Fibroblast of villous mesenchyme (primary cell): ENCODE measurements around the gene SPATA13. TPM values are rescaled to one million over a fixed set of nuclear protein-coding genes. Genes with fewer than 3 reads are reported as not detected.
A peak's percentile ranks its signal among the peaks of the same experiment; 100 is the strongest.

ENCODE experiments used
- DNase-seq: peaks from one replicate; pipeline ENCODE4 v3.0.0-alpha.2; 2010; ENCODE audit warnings: low read depth
- H3K4me3 ChIP-seq: 2 replicates; pipeline ENCODE4 v1.5.1; 2011; ENCODE audit warnings: low read depth, mild to moderate bottlenecking, low read length
- total RNA-seq: library from RNA; depleted of rRNA; stranded (reverse); fragments of >200 nt; gene quantifications from 2 replicates; pipeline ENCODE4 v1.2.3, GENCODE V29; 2012
- TF ChIP-seq, protein P1 (sequence below): IDR thresholded peaks from 2 replicates; pipeline ENCODE4 v1.5.1; 2012; ENCODE audit warnings: low read depth, mild to moderate bottlenecking, low read length; ENCODE audit not compliant: insufficient read depth

Gene SPATA13
- total RNA-seq, 1 donor, result 19.9 TPM

DNA sequence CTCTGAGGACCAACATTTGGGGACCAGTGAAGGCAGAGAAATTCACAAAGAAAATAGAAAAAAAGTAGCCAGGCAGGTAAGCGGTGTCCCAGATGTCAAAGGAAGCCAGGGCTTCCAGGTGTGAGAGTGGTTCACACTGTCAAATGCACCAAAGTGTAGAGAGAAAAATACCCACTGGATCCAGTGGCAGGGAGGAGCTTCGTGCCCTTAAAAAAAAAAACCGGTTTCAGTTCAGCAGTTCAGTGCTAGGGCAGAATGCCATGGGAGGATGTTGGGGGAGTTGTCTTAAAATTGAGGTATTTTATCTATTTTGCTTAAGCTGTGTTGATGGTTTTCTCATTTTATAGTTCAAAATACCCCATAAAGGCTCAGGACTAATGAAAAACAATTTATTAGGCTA lies 101.0 kb downstream of the SPATA13 start:
- no peak overlapping the region for H3K4me3 ChIP-seq
- TF ChIP-seq, protein P1, sequence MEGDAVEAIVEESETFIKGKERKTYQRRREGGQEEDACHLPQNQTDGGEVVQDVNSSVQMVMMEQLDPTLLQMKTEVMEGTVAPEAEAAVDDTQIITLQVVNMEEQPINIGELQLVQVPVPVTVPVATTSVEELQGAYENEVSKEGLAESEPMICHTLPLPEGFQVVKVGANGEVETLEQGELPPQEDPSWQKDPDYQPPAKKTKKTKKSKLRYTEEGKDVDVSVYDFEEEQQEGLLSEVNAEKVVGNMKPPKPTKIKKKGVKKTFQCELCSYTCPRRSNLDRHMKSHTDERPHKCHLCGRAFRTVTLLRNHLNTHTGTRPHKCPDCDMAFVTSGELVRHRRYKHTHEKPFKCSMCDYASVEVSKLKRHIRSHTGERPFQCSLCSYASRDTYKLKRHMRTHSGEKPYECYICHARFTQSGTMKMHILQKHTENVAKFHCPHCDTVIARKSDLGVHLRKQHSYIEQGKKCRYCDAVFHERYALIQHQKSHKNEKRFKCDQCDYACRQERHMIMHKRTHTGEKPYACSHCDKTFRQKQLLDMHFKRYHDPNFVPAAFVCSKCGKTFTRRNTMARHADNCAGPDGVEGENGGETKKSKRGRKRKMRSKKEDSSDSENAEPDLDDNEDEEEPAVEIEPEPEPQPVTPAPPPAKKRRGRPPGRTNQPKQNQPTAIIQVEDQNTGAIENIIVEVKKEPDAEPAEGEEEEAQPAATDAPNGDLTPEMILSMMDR, result no peak
- DNase-seq, result peak; percentile 30

DNA sequence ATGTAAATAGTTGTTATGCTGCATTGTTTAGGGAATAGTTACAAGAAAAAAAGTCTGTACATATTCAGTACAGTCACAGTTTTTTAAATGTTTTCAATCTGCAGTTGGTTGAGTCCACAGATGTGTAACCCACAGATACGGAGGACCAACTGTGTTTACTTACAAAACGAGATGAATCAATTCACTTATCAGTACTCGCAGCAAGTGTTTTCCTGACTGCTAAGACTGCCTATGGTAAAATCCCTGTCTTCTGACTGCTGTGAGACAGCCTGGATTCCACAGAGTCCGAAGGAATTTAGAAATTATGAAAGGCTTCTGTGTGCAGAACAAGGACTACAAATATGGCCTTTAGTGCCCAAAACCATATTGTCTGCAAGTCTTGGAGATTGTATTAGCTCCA lies 103.1 kb downstream of the SPATA13 start:
- H3K4me3 ChIP-seq, result no peak overlapping the region
- DNase-seq, result peak; percentile 84
- TF ChIP-seq, protein P1, result no peak

DNA sequence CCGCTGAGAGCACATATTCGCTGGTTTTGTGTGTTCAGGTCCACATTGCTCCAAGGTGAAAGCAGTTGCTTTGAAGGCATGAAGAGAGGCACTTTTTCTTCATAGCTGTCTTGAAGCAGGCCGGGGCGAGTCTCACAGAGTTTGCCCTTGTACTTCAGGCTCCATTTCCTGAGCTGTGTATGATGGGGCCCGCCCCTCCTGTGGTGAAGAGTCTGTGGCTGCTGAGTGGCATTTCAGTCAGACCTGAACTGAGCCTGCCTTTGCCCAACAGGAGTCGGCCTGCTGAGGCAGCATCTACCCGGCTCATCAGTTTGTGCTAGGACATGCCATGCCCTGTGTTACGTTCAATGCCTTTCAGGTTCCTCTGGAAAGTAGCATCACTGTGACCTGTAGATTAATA lies 104.5 kb downstream of the SPATA13 start:
- TF ChIP-seq, protein P1, result no peak
- no peak for DNase-seq
- H3K4me3 ChIP-seq, result no peak overlapping the region

DNA sequence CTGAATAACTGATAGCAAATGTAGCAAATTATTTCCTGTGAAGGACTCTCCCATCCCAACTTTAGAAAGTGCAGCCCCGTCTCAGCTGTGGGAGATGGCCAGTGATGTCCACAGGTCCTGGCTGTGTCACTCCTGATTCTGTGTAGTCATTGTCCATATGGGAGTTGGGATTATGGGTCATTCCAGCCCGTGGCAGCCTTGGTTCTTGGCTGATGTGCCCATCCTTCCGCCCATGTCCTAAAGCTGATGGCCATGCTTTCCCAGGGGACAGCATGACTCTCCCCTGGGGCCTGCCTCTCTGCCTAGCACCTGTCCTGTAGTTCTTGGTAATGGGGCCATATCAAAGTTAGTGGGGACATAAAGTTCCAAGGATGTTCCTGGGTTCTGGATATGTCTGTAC lies 104.9 kb downstream of the SPATA13 start:
- TF ChIP-seq, protein P1, result no peak
- no peak overlapping the region for H3K4me3 ChIP-seq
- DNase-seq, result no peak

DNA sequence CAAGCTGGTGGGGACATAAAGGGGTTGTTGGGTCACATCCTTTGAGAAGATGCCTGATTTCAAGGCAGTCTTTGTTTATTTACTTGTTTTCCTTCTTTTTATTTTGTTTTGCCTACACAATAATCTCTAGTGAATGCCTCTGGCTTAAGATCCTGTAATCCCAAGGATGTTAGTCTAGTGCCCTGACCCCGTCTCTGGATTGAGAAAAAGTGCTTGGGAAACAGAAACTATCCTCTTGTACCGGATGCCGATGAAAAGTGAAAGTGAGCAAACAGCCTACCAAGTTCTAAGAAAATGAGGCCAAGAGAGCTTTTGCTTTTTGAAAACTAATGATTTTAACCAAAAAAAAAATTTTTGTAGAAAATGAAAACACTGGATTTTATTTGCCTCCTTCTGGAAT lies 106.8 kb downstream of the SPATA13 start:
- H3K4me3 ChIP-seq, result peak overlapping the region; percentile 16
- TF ChIP-seq, protein P1, result no peak
- peak; percentile 86 for DNase-seq

DNA sequence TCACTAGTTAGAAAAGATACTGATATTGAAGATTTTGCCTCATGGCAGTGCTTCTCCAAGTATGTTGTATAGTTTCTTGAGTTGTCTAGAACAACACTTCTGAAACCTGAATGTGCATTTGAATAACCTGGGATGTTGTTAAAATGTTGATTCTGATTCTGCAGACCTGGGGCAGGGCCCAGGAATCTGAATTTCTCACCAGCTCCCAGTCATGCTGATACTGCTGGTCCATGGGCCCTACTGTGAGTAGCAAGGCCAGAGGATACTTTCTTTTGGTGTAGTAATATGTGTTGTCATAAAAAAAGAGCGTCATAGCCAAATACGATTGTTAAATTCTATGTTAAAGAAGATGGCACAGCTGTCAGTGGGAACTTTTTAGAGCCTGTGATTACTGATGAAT lies 107.3 kb downstream of the SPATA13 start:
- H3K4me3 ChIP-seq, result peak overlapping the region; percentile 16
- TF ChIP-seq, protein P1, result no peak
- DNase-seq, result no peak

DNA sequence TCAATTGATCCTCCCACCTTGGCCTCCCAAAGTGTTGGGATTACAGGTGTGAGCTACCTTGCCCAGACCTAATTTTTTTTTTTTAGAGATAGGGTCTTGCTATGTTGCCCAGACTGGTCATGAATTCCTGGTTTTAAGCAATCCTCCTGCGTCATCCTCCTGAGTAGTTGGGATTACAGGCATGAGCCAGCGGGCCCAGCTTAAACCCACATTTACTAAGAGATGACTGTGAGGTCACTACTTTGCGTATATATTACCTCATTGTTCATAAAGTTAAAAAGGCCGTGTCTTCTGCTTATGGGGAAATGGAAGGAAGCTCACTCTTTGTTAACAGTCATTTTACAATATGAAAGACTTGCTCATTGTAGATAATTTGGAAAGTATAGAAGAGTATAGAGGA lies 109.3 kb downstream of the SPATA13 start:
- peak; percentile 78 for DNase-seq
- no peak overlapping the region for H3K4me3 ChIP-seq
- TF ChIP-seq, protein P1, result no peak
